ENCODE measurements around the gene PSMC3. TPM values are rescaled to one million over a fixed set of nuclear protein-coding genes. Genes with fewer than 3 reads are reported as not detected.

Gene PSMC3
- total RNA-seq, 1 experiment from 2014 or later = 181 TPM

DNA sequence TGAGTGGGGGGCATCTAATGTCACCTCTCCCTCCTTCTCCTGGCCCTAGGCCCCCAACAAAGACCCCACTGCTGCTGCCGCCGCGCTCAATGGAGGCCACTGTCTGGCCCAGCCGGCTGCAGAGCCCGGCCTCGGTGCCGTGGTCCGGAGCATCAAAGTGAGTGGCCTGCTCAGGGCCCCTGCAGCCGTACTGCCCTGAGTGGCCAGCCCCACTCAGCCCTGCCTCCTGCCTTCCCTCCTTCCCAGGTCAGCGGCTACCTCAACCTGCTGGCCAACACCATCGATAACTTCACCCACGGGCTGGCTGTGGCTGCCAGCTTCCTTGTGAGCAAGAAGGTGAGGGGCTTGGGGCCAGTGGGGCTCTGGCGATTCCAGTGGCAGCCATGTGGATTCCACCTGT, 12.9 kb downstream of the PSMC3 start:
- Histone ChIP-seq H3K27me3 (ENCODE audit: control insufficient read depth, insufficient read depth, low read length) (no peaks in the 10 kb centered on the region), H3K36me3 (ENCODE audit: control insufficient read depth, insufficient read depth, low read length) (no peaks in the 10 kb centered on the region), H3K9me3 (ENCODE audit: control insufficient read depth, insufficient read depth, low read depth, low read length) (no peaks in the 10 kb centered on the region), H3K4me3 (ENCODE audit: low read depth in 2 of 2, low read length in 2 of 2) (no peak overlapping the region), H3K27ac (ENCODE audit: low read length) (no peak overlapping the region), H3K4me1 (ENCODE audit: control insufficient read depth, insufficient read depth, low read length) (peaks cover 31% of the 10 kb centered on the region)
- DNase-seq (ENCODE audit: low read depth, low spot score) (no peak), ATAC-seq (no peak)
- intact Hi-C loops (cut with micrococcal nuclease; ENCODE audit: unreplicated experiment) = no loop called here
- in situ Hi-C loops (cut with HindIII; ENCODE audit: low pct_unique_long_range_greater_than_20kb, low sequenced_read_pairs) = no loop called here
- ChIA-PET CTCF (no interaction called here), POLR2A (no interaction called here)
- TF ChIP-seq, protein P1, sequence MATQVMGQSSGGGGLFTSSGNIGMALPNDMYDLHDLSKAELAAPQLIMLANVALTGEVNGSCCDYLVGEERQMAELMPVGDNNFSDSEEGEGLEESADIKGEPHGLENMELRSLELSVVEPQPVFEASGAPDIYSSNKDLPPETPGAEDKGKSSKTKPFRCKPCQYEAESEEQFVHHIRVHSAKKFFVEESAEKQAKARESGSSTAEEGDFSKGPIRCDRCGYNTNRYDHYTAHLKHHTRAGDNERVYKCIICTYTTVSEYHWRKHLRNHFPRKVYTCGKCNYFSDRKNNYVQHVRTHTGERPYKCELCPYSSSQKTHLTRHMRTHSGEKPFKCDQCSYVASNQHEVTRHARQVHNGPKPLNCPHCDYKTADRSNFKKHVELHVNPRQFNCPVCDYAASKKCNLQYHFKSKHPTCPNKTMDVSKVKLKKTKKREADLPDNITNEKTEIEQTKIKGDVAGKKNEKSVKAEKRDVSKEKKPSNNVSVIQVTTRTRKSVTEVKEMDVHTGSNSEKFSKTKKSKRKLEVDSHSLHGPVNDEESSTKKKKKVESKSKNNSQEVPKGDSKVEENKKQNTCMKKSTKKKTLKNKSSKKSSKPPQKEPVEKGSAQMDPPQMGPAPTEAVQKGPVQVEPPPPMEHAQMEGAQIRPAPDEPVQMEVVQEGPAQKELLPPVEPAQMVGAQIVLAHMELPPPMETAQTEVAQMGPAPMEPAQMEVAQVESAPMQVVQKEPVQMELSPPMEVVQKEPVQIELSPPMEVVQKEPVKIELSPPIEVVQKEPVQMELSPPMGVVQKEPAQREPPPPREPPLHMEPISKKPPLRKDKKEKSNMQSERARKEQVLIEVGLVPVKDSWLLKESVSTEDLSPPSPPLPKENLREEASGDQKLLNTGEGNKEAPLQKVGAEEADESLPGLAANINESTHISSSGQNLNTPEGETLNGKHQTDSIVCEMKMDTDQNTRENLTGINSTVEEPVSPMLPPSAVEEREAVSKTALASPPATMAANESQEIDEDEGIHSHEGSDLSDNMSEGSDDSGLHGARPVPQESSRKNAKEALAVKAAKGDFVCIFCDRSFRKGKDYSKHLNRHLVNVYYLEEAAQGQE (IDR thresholded peaks at IDR 0.05; ENCODE audit: insufficient read depth in 1 of 2, low read depth in 2 of 2, low read length in 1 of 2) = no peak
- no peak for TF ChIP-seq TCF7L2 (IDR thresholded peaks at IDR 0.05; ENCODE audit: low read depth, low read length)
- no peak for TF ChIP-seq SIN3A (IDR thresholded peaks at IDR 0.05; ENCODE audit: borderline replicate concordance, insufficient read depth, low read depth, low read length)
- TF ChIP-seq POLR2AphosphoS5 (IDR thresholded peaks at IDR 0.05; ENCODE audit: low read depth, low read length) = no peak
- TF ChIP-seq, protein P2, sequence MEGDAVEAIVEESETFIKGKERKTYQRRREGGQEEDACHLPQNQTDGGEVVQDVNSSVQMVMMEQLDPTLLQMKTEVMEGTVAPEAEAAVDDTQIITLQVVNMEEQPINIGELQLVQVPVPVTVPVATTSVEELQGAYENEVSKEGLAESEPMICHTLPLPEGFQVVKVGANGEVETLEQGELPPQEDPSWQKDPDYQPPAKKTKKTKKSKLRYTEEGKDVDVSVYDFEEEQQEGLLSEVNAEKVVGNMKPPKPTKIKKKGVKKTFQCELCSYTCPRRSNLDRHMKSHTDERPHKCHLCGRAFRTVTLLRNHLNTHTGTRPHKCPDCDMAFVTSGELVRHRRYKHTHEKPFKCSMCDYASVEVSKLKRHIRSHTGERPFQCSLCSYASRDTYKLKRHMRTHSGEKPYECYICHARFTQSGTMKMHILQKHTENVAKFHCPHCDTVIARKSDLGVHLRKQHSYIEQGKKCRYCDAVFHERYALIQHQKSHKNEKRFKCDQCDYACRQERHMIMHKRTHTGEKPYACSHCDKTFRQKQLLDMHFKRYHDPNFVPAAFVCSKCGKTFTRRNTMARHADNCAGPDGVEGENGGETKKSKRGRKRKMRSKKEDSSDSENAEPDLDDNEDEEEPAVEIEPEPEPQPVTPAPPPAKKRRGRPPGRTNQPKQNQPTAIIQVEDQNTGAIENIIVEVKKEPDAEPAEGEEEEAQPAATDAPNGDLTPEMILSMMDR (IDR thresholded peaks at IDR 0.05) = no peak
- no TSS peak for BruUV-seq (replicated peaks)

DNA sequence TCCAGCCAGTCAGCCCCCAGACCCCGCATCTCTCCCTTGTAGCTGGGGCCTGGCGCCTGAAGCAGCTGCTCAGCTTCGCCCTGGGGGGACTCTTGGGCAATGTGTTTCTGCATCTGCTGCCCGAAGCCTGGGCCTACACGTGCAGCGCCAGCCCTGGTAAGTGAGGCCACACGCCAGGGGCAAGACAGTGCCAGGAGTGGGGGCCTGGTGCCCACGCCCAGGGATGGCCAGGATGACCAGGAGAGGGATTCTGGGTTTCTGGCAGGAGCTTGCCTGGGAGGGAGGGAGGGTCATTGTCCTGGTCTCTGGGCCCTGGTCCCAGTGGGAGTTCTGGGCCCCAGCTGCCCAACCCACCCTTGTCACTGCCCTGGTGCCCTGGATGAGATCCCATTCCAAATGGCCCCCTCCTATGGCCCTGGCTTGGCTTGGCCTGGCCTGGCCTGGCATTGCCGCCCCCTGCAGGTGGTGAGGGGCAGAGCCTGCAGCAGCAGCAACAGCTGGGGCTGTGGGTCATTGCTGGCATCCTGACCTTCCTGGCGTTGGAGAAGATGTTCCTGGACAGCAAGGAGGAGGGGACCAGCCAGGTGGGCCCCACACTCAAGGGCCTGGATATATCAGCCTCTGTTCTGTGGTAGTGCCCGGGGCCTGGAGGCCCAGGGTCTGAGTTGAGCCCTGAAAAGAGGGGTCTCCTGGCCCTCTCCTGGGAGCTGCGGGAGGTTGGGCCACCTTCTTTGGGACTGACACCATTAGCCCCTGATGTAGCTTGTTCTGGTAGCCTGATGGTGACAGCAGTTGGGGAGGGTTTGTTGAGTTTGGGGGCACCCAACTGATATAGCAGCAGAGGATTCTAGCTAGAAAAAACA, 14.1 kb downstream of the PSMC3 start:
- no peaks in the 10 kb centered on the region; the same call in 1 of the 2 replicates for H3K36me3 ChIP-seq (ENCODE audit: control insufficient read depth, insufficient read depth, low read length)

More for the DNA sequence above, 14.1 kb downstream of the PSMC3 start:
- no peak for TF ChIP-seq TCF7L2 (IDR thresholded peaks at IDR 0.05; ENCODE audit: low read depth, low read length)
- TF ChIP-seq, protein P2 (IDR thresholded peaks at IDR 0.05) = peak; percentile 95
- intact Hi-C loops (cut with micrococcal nuclease; ENCODE audit: unreplicated experiment) = no loop called here
- in situ Hi-C loops (cut with HindIII; ENCODE audit: low pct_unique_long_range_greater_than_20kb, low sequenced_read_pairs) = no loop called here
- no peaks in the 10 kb centered on the region for H3K27me3 ChIP-seq (ENCODE audit: control insufficient read depth, insufficient read depth, low read length)
- no peak for DNase-seq (ENCODE audit: low read depth, low spot score)
- no peak; the same call in 1 of the 2 replicates for ATAC-seq
- no peak overlapping the region for H3K4me3 ChIP-seq (ENCODE audit: low read depth in 2 of 2, low read length in 2 of 2)
- CTCF ChIA-PET = interaction anchor here (1.4 kb wide), 1 partner anchor 38 kb away, joined by 5 read pairs; no protein-coding TSS in a partner anchor
- POLR2A ChIA-PET = no interaction called here
- BruUV-seq (replicated peaks) = no TSS peak
- no peaks in the 10 kb centered on the region for H3K9me3 ChIP-seq (ENCODE audit: control insufficient read depth, insufficient read depth, low read depth, low read length)
- H3K27ac ChIP-seq (ENCODE audit: low read length) = no peak overlapping the region
- peaks cover 34% of the 10 kb centered on the region for H3K4me1 ChIP-seq (ENCODE audit: control insufficient read depth, insufficient read depth, low read length)
